Transverse colon (tissue), 4 donors: ENCODE results near the gene DLGAP1. TPM values are rescaled to one million over a fixed set of nuclear protein-coding genes. Genes with fewer than 3 reads are reported as not detected.

Experiments used
- DNase-seq: peaks from one replicate; pipeline ENCODE4 v3.0.0-alpha.2; 2019
- H3K27ac ChIP-seq, 4 donors: fragments of 200-600 bp; sonication (generic); 2 replicates each; pipeline ENCODE4 v1.5.1; 2016 to 2018; ENCODE audit warnings: inconsistent platforms in 4 of 4
- H3K27me3 ChIP-seq: fragments of 200-600 bp; sonication (generic); 2 replicates; pipeline ENCODE4 v1.5.1; 2017; ENCODE audit warnings: inconsistent platforms
- H3K36me3 ChIP-seq, 4 donors: fragments of 200-600 bp; sonication (generic); 2 replicates each; pipeline ENCODE4 v1.5.1; 2017 to 2019; ENCODE audit warnings: inconsistent platforms in 4 of 4
- H3K4me1 ChIP-seq, 4 donors: fragments of 200-600 bp; sonication (generic); 2 replicates each; pipeline ENCODE4 v1.5.1; 2017 to 2020; ENCODE audit warnings: inconsistent platforms in 4 of 4
- H3K4me3 ChIP-seq, 4 donors: fragments of 200-600 bp; sonication (generic); 1 replicate in 1 of 4; 2 replicates in 3 of 4; pipeline versions ENCODE4 v1.5.1 to v1.6.1; 2017 to 2019; ENCODE audit warnings: inconsistent platforms in 4 of 4
- H3K9me3 ChIP-seq, 2 donors: fragments of 200-600 bp; sonication (generic); 2 replicates each; pipeline ENCODE4 v1.5.1; 2017 to 2019; ENCODE audit warnings: inconsistent platforms in 2 of 2
- EP300 ChIP-seq: sonication (generic); formaldehyde crosslinking; IDR thresholded peaks from one replicate; pipeline ENCODE4 v1.6.1; 2017; ENCODE audit warnings: antibody characterized with exemption, low read depth
- POLR2A ChIP-seq: fragments of 450-650 bp; IDR thresholded peaks from one replicate; pipeline ENCODE4 v1.6.1; 2016; ENCODE audit warnings: antibody characterized with exemption, mild to moderate bottlenecking, moderate library complexity
- POLR2AphosphoS5 ChIP-seq, 3 donors: sonication (generic); formaldehyde crosslinking; IDR thresholded peaks; one replicate each; pipeline ENCODE4 v1.6.1; 2016; ENCODE audit warnings: antibody characterized with exemption in 3 of 3
- WGBS, 2 donors: methylation state at CpG; one replicate each; pipeline ENCODE4 v1.1.5; 2018; ENCODE audit warnings: low coverage in 1 of 2; 5-methylcytosine and 5-hydroxymethylcytosine counted together
- in situ Hi-C, 4 donors: fragments of 200-750 bp; cut with MboI; loops; one replicate each; pipeline versions ENCODE4 v1.15.0 to v1.15.1; 2017; ENCODE audit warnings: low sequenced_read_pairs in 3 of 4, low pct_ligation_motif_present in 1 of 4, low pct_unique_long_range_greater_than_20kb in 1 of 4
- intact Hi-C: fragments of 100-400 bp; cut with DNase I; formaldehyde crosslinking; loops from one replicate; pipeline ENCODE4 v1.15.1; 2023; ENCODE audit warnings: low total_unique reads
- total RNA-seq, 4 donors: library from RNA; depleted of rRNA; stranded (reverse); fragments of >200 nt; gene quantifications; one replicate each; pipeline ENCODE4 v1.1.0, GENCODE V29; 2016
- TF ChIP-seq, protein P1 (sequence below), 5 experiments: fragments of 200-600 bp in 3 of 5; fragments of 450-650 bp in 2 of 5; sonication (generic) in 3 of 5; IDR thresholded peaks; 1 replicate in 2 of 5; 2 replicates in 3 of 5; pipeline ENCODE4 v1.5.1; 2016 to 2017; ENCODE audit warnings: antibody characterized with exemption in 5 of 5, inconsistent platforms in 3 of 5, mild to moderate bottlenecking in 2 of 5, moderate library complexity in 1 of 5

The DLGAP1 gene
- total RNA-seq, 4 donors from 2014 or later = 2.7 to 7.2 (median 3.3) TPM

DNA sequence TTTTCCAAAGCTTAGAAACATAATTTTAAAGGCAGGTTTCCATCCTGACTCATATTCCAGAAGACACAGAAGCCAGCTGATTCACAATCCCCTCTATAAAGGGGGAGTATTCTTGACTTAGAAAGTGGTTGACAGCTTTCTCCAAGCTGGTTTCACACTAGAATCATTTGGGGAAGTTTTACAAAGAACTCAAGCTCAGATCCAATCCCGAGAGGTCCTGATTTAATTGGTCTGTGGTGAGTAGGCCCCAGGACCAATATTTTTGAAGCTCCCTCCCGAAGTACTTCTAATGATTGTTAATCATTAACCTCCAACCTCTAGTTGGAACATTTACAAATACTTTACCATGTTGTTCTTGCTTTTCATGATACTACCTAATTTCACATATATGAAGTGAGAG lies 184.1 kb downstream of the DLGAP1 start:
- H3K4me3 ChIP-seq = no peak overlapping the region
- H3K36me3 ChIP-seq = no peaks in the 10 kb centered on the region
- in situ Hi-C loops (no loop called here), intact Hi-C loops (no loop called here)
- no peaks in the 10 kb centered on the region for H3K27me3 ChIP-seq
- H3K27ac ChIP-seq = no peak overlapping the region
- H3K9me3 ChIP-seq = no peaks in the 10 kb centered on the region
- H3K4me1 ChIP-seq = no peaks in the 10 kb centered on the region
- no peak for TF ChIP-seq POLR2AphosphoS5 (IDR thresholded peaks at IDR 0.05)
- no peak for TF ChIP-seq EP300
- no peak for TF ChIP-seq POLR2A
- TF ChIP-seq, protein P1, sequence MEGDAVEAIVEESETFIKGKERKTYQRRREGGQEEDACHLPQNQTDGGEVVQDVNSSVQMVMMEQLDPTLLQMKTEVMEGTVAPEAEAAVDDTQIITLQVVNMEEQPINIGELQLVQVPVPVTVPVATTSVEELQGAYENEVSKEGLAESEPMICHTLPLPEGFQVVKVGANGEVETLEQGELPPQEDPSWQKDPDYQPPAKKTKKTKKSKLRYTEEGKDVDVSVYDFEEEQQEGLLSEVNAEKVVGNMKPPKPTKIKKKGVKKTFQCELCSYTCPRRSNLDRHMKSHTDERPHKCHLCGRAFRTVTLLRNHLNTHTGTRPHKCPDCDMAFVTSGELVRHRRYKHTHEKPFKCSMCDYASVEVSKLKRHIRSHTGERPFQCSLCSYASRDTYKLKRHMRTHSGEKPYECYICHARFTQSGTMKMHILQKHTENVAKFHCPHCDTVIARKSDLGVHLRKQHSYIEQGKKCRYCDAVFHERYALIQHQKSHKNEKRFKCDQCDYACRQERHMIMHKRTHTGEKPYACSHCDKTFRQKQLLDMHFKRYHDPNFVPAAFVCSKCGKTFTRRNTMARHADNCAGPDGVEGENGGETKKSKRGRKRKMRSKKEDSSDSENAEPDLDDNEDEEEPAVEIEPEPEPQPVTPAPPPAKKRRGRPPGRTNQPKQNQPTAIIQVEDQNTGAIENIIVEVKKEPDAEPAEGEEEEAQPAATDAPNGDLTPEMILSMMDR (IDR thresholded peaks at IDR 0.05) = no peak
- 51 to 79% methylated on average over 2 of the region's 2 CpGs for WGBS, 2 donors
- DNase-seq = no peak

DNA sequence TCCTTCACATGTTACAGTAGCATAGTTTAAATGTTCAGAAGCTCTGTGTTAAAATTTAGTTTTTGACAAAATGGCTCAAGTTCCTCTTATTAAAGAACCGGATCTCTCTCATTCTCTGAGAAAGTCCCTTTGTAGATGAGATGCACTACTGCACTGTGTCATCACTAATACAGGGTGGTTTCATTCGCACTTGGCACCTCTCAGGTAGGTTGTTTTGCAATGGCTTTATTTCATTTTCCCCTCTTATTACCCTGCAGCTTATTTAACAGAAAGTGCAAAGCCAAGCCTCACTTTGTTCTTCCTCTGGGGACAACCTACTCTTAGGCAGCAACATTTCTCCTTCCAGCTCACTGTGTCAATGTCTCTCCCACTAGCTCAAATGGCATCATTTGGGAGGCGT lies 185.1 kb downstream of the DLGAP1 start:
- H3K36me3 ChIP-seq = no peaks in the 10 kb centered on the region
- 81 to 84% methylated on average over 3 of the region's 3 CpGs for WGBS, 2 donors
- TF ChIP-seq EP300 (no peak), POLR2AphosphoS5 (IDR thresholded peaks at IDR 0.05) (no peak), POLR2A (no peak)
- TF ChIP-seq, protein P1 (IDR thresholded peaks at IDR 0.05) = no peak
- DNase-seq = no peak
- no peaks in the 10 kb centered on the region for H3K9me3 ChIP-seq
- no peaks in the 10 kb centered on the region for H3K4me1 ChIP-seq
- H3K4me3 ChIP-seq = no peak overlapping the region
- no peaks in the 10 kb centered on the region for H3K27me3 ChIP-seq
- no peak overlapping the region for H3K27ac ChIP-seq
- in situ Hi-C loops (no loop called here), intact Hi-C loops (no loop called here)

DNA sequence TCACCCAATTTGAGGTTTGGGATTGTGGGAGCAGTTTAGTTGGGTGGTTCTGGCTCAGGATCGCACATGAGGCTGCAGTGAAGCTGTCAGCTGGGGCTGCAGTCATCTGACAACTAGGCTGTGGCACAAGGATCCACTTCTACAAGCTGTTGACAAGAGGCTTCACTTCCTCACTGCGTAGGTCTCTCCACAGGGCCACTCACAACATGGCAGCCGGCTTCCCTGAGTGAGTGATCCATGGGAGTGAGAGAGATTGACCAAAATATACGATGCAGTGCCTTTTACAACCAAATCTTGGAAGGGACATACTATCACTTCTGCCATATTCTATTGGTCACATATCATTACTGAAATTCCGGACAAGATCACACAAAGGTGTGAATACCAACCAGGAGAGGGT lies 187.5 kb downstream of the DLGAP1 start:
- 66 to 83% methylated on average over 2 to 5 of the region's 5 CpGs for WGBS, 2 donors
- no peaks in the 10 kb centered on the region for H3K4me1 ChIP-seq
- no peak overlapping the region for H3K4me3 ChIP-seq
- H3K9me3 ChIP-seq = no peaks in the 10 kb centered on the region
- no peaks in the 10 kb centered on the region for H3K36me3 ChIP-seq
- DNase-seq = no peak
- intact Hi-C loops = no loop called here
- TF ChIP-seq POLR2AphosphoS5 (IDR thresholded peaks at IDR 0.05) = no peak
- TF ChIP-seq, protein P1 (IDR thresholded peaks at IDR 0.05) = no peak
- no peak for TF ChIP-seq POLR2A
- no peak for TF ChIP-seq EP300
- H3K27me3 ChIP-seq = no peaks in the 10 kb centered on the region
- H3K27ac ChIP-seq = no peak overlapping the region
- in situ Hi-C loops = no loop called here

DNA sequence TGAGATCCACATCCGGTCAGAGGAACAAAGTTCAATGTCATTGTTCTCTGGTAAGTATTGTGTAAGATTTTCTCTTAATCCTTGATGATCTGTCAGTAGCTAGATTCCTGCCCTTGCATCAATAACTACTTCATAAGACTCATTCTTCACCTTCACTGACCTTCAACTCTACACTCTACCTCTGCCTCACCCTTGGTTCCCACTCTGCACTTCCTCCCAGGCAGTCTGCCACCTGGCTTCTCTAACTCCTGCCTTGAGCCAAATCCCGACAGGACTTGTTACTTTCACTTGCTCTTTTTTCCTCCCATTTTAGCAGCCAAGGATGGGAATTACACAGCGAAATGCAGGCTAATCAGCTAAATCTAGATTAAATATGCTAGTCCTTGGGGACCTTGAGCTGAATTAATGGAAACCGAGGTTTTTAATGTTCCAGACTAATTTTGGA lies 190.7 kb downstream of the DLGAP1 start:
- in situ Hi-C loops (no loop called here), intact Hi-C loops (loop anchor here (5.0 kb wide), 1 partner anchor 1428 kb away; no protein-coding TSS in a partner anchor)
- Histone ChIP-seq H3K27me3 (no peaks in the 10 kb centered on the region), H3K9me3 (no peaks in the 10 kb centered on the region), H3K4me3 (no peak overlapping the region), H3K4me1 (no peaks in the 10 kb centered on the region), H3K27ac (no peak overlapping the region), H3K36me3 (no peaks in the 10 kb centered on the region)
- no peak for DNase-seq
- TF ChIP-seq, protein P1 (IDR thresholded peaks at IDR 0.05) = no peak
- no peak for TF ChIP-seq POLR2A
- TF ChIP-seq POLR2AphosphoS5 (IDR thresholded peaks at IDR 0.05) = no peak
- TF ChIP-seq EP300 = no peak
- 39 to 57% methylated on average over 3 to 4 of the region's 4 CpGs for WGBS, 2 donors
